PC-9 (cell line): Measurements from ENCODE around the gene CD226. TPM values are rescaled to one million over a fixed set of nuclear protein-coding genes. Genes with fewer than 3 reads are reported as not detected.

ENCODE experiments used
- BruUV-seq: library from RNA; stranded (reverse); fragments of 400-500 nt; replicated peaks from 2 replicates; lab custom pipeline; 2021; lab: Mats Ljungman, UMichigan
- CTCF ChIA-PET: fragments of 300-600 bp; sonication (Branson Sonifier 250); formaldehyde crosslinking; loops from one replicate; lab custom pipeline; 2022; ENCODE audit warnings: antibody characterized with exemption; lab: Charles Lee
- POLR2A ChIA-PET: fragments of 300-600 bp; sonication (Branson Sonifier 250); formaldehyde crosslinking; loops from one replicate; lab custom pipeline; 2022; ENCODE audit warnings: antibody characterized with exemption; ENCODE audit not compliant: unreplicated experiment; lab: Charles Lee
- DNase-seq, 2 experiments: peaks; one replicate each; pipeline versions ENCODE4 v3.0.0 to v3.0.0-alpha.2; 2015 to 2022; ENCODE audit warnings: mixed read lengths in 1 of 2
- H2AFZ ChIP-seq: fragments of 200-600 bp; sonication (generic); 2 replicates; pipeline ENCODE4 v1.8.1; 2017; ENCODE audit warnings: antibody characterized with exemption
- H3F3A ChIP-seq: fragments of 200-600 bp; sonication (generic); 2 replicates; pipeline ENCODE4 v1.8.1; 2017; ENCODE audit warnings: antibody characterized with exemption, mild to moderate bottlenecking, low read depth; ENCODE audit not compliant: insufficient read depth
- H3K27ac ChIP-seq: fragments of 200-600 bp; sonication (generic); 2 replicates; pipeline ENCODE4 v1.6.1; 2016; ENCODE audit warnings: mixed run types
- H3K27me3 ChIP-seq: fragments of 200-600 bp; sonication (generic); 2 replicates; pipeline ENCODE4 v1.6.1; 2016; ENCODE audit warnings: low read depth, mixed run types; ENCODE audit not compliant: insufficient read depth
- H3K36me3 ChIP-seq: fragments of 200-600 bp; sonication (generic); 2 replicates; pipeline ENCODE4 v1.6.1; 2016; ENCODE audit warnings: low read depth, mixed run types
- H3K4me1 ChIP-seq: fragments of 200-600 bp; sonication (generic); replicated peaks from 2 replicates; pipeline ENCODE4 v1.6.1; 2016; ENCODE audit warnings: mixed run types; ENCODE audit not compliant: insufficient read depth
- H3K4me2 ChIP-seq: fragments of 200-600 bp; sonication (generic); 2 replicates; pipeline ENCODE4 v1.6.1; 2017; ENCODE audit warnings: mixed run types
- H3K4me3 ChIP-seq: fragments of 200-600 bp; sonication (generic); 2 replicates; pipeline ENCODE4 v1.6.1; 2016; ENCODE audit warnings: mixed run types
- H3K79me2 ChIP-seq: fragments of 200-600 bp; sonication (generic); 2 replicates; pipeline ENCODE4 v1.6.1; 2017; ENCODE audit warnings: low read depth, mixed run types
- H3K9me2 ChIP-seq: fragments of 200-600 bp; sonication (generic); 2 replicates; pipeline ENCODE4 v1.8.1; 2017; ENCODE audit warnings: mild to moderate bottlenecking; ENCODE audit not compliant: insufficient read depth
- H3K9me3 ChIP-seq: fragments of 200-600 bp; sonication (generic); 2 replicates; pipeline ENCODE4 v1.8.1; 2016; ENCODE audit warnings: low read depth; ENCODE audit not compliant: insufficient read depth
- H4K20me1 ChIP-seq: fragments of 200-600 bp; sonication (generic); 2 replicates; pipeline ENCODE4 v1.8.1; 2017; ENCODE audit not compliant: insufficient read depth
- EZH2 ChIP-seq: fragments of 200-600 bp; sonication (generic); IDR thresholded peaks from 2 replicates; pipeline ENCODE4 v1.8.0; 2017; ENCODE audit warnings: antibody characterized with exemption, low read depth
- intact Hi-C: fragments of 100-400 bp; cut with micrococcal nuclease; formaldehyde crosslinking; loops from one replicate; pipeline ENCODE4 v1.10.0; 2022; ENCODE audit not compliant: unreplicated experiment
- total RNA-seq: library from RNA; stranded (reverse); gene quantifications from 2 replicates; pipeline ENCODE4 v1.2.3, GENCODE V29; 2021
- TF ChIP-seq, protein P1 (sequence below): fragments of 200-600 bp; sonication (generic); conservative IDR thresholded peaks from 2 replicates; pipeline ENCODE4 v1.6.1; 2017; ENCODE audit warnings: mixed run types, antibody characterized with exemption, mild to moderate bottlenecking, moderate library complexity

The CD226 gene
- total RNA-seq, 1 experiment from 2014 or later: 0.13 TPM

DNA sequence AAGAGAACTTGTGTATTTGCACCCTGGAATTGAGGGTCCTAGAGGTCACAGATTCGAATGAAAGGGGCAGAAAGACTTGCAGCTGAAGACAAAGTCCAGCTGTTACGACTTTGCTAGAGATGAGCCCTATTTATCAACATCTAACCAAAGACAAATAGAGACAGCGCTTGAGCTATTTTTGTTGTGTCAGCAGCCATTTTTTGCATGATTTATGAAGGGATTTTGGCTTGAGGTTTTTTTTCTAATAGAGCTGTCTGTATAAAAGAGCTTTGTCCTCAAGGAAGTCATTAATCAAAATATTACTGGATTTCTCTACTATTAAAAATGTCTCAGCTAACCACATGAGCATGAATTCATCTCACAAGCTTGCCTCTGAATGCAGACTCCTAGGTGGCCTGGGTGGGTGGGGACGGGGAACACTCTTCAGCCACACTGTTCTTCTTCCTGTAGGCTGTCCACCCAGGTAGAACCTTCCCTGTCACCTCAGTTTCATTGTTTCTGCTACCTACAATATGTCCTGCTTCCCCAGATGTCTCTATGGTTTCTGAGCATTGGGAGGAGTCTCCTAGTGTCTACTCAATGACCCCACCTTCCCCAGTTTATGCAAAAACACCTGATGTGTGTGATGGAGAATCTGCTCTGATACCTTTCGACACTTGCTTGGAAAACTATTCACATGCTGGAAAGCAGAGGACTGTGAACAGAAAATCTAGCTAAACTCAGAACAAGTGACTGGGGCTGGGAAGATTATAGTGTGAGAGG lies 7.2 kb upstream of the CD226 start:
- Histone ChIP-seq H4K20me1 (no peaks in the 10 kb centered on the region), H3K4me1 (no peaks in the 10 kb centered on the region), H3K4me2 (no peak overlapping the region), H3F3A (no peaks in the 10 kb centered on the region), H2AFZ (no peak overlapping the region), H3K4me3 (no peak overlapping the region), H3K27ac (no peak overlapping the region), H3K9me3 (no peaks in the 10 kb centered on the region), H3K36me3 (no peaks in the 10 kb centered on the region), H3K79me2 (no peaks in the 10 kb centered on the region), H3K9me2 (no peaks in the 10 kb centered on the region), H3K27me3 (no peaks in the 10 kb centered on the region)
- TF ChIP-seq, protein P1, sequence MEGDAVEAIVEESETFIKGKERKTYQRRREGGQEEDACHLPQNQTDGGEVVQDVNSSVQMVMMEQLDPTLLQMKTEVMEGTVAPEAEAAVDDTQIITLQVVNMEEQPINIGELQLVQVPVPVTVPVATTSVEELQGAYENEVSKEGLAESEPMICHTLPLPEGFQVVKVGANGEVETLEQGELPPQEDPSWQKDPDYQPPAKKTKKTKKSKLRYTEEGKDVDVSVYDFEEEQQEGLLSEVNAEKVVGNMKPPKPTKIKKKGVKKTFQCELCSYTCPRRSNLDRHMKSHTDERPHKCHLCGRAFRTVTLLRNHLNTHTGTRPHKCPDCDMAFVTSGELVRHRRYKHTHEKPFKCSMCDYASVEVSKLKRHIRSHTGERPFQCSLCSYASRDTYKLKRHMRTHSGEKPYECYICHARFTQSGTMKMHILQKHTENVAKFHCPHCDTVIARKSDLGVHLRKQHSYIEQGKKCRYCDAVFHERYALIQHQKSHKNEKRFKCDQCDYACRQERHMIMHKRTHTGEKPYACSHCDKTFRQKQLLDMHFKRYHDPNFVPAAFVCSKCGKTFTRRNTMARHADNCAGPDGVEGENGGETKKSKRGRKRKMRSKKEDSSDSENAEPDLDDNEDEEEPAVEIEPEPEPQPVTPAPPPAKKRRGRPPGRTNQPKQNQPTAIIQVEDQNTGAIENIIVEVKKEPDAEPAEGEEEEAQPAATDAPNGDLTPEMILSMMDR: no peak
- no peak for TF ChIP-seq EZH2
- intact Hi-C loops: no loop called here
- ChIA-PET CTCF (no interaction called here), POLR2A (no interaction called here)
- no TSS peak for BruUV-seq
- DNase-seq: no peak

DNA sequence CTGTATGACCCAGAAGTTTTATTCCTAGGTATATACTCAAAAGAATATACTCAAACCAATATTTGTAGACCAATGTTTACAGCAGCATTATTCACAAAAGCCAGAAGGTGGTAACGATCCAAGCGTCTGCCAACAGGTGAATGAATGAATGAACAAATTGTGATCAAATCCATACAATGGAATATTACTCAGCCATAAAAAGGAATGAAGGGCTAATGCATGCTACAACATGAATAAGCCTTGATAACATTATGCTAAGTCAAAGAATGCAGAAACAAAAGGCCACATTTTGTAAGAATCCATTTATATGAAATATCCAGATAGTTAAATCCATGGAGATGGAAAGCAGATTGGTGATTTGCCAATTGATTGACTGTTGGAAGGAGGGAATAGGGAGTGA lies 5.5 kb upstream of the CD226 start:
- TF ChIP-seq, protein P1: no peak
- TF ChIP-seq EZH2: no peak
- ChIA-PET POLR2A (no interaction called here), CTCF (no interaction called here)
- Histone ChIP-seq H3K9me3 (no peaks in the 10 kb centered on the region), H3K4me2 (no peak overlapping the region), H3K27ac (no peak overlapping the region), H3K4me3 (no peak overlapping the region), H3K9me2 (no peaks in the 10 kb centered on the region), H3F3A (no peaks in the 10 kb centered on the region), H3K79me2 (no peaks in the 10 kb centered on the region), H2AFZ (no peak overlapping the region), H3K36me3 (no peaks in the 10 kb centered on the region), H3K4me1 (no peaks in the 10 kb centered on the region), H4K20me1 (no peaks in the 10 kb centered on the region), H3K27me3 (no peaks in the 10 kb centered on the region)
- no peak for DNase-seq
- BruUV-seq: no TSS peak
- intact Hi-C loops: no loop called here

DNA sequence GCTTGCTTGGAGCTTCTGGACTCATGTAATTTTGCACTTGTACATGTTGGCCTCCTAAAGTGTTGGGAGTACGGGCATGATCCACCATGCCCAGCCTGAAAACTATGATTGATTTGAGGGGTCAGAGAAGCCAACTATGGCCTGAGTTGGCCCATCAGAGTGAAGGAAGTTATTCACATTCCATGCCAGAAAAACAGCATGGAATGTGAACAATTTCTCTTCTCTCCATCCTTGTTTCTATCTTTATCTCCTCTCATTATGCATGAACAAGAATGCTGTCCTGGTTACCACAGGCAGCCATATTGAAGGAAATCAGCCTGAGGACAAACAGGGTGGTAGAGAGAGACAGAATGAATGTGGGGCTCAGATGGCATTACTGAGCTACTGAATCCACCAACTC lies 3.5 kb upstream of the CD226 start:
- H3K4me3 ChIP-seq: no peak overlapping the region
- intact Hi-C loops: no loop called here
- no peak overlapping the region for H2AFZ ChIP-seq
- no TSS peak for BruUV-seq
- TF ChIP-seq, protein P1: no peak
- no peak for TF ChIP-seq EZH2
- no peaks in the 10 kb centered on the region for H3K9me2 ChIP-seq
- H3K36me3 ChIP-seq: no peaks in the 10 kb centered on the region
- no peak overlapping the region for H3K27ac ChIP-seq
- no peak overlapping the region for H3K4me2 ChIP-seq
- no peak for DNase-seq
- H3K9me3 ChIP-seq: no peaks in the 10 kb centered on the region
- H3K4me1 ChIP-seq: no peaks in the 10 kb centered on the region
- no peaks in the 10 kb centered on the region for H3K27me3 ChIP-seq
- ChIA-PET CTCF (no interaction called here), POLR2A (no interaction called here)
- H4K20me1 ChIP-seq: no peaks in the 10 kb centered on the region
- H3K79me2 ChIP-seq: no peaks in the 10 kb centered on the region
- H3F3A ChIP-seq: no peaks in the 10 kb centered on the region
